22Rv1 (cell line): ENCODE data around the gene IMMP2L.

Source experiments
- CTCF ChIP-seq: fragments of 450-650 bp; IDR thresholded peaks from 2 replicates; pipeline ENCODE4 v1.5.1; 2017; ENCODE audit warnings: mild to moderate bottlenecking
- ZFX ChIP-seq: fragments of 450-650 bp; IDR thresholded peaks from 2 replicates; pipeline ENCODE4 v1.6.1; 2017; ENCODE audit warnings: antibody characterized with exemption, borderline replicate concordance

- TF ChIP-seq CTCF, result no peak
- no peak for TF ChIP-seq ZFX
These were observed 389.6 kb downstream of the IMMP2L start for GRCh38 chr7:111172564-111173257.
